HG03442 (cell line): ENCODE data around the gene PRKG1.

Source experiments
- ATAC-seq: cut with Tn5 transposase; IDR thresholded peaks from one replicate; pipeline ENCODE4 v1.9.1; 2021; ENCODE audit warnings: mild to moderate bottlenecking, moderate library complexity; ENCODE audit not compliant: unreplicated experiment

The PRKG1 gene

DNA sequence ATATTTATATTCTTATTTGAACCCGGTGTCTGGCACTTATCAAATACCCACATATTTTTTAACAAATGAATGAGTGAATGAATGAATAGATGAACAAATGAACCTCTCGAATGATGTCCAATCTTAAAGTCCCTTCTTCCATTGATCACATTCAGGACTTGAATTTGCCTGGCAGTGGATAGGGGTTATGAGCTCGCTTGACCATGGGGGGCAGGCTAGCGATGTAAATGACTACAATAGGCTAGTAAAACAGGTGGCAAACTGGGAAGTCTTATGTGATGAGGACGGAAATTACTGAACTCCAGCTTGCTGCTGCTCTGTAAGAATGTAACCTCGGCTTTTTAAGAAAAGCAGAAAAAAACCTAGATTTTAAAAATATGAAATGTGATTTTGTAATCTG lies 992.1 kb downstream of the PRKG1 start:
- ATAC-seq, result no peak

DNA sequence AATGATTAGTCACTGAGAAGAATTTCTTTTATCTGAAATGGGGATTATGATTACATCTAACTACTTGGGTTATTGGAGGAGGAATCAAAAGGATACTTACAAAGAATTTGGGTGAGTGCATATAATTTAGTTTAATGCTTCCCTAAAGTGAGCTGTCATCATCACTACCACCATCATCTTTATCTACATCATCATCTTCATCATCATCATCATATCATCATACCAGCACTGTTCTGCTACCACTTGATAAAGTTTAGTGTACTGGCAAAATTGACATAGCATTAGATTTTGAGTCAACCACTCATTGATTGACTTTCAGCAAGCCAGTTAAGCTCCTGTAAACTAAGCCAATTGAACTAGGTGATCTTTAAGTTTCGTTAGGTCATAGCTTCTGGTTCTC lies 994.2 kb downstream of the PRKG1 start:
- no peak for ATAC-seq

DNA sequence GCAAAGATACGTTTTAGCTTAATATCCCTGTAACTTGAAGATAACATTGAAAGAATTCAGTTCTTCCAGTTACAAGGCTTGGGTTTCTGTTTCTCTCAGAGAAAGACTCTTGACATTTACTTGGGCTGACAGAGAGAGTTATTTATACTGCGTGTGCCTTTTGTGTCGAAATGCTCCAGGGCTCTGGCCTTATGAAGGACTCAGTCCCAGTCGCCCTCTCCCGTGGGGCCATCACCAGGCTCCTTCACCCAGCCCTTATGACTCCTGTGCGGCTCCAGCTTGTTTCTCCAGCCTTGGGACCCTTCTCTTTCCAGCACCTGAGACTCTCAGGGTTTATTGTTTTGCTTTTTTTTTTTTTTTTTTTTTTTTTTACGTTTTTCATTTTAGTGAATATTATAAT lies 997.5 kb downstream of the PRKG1 start:
- no peak for ATAC-seq

DNA sequence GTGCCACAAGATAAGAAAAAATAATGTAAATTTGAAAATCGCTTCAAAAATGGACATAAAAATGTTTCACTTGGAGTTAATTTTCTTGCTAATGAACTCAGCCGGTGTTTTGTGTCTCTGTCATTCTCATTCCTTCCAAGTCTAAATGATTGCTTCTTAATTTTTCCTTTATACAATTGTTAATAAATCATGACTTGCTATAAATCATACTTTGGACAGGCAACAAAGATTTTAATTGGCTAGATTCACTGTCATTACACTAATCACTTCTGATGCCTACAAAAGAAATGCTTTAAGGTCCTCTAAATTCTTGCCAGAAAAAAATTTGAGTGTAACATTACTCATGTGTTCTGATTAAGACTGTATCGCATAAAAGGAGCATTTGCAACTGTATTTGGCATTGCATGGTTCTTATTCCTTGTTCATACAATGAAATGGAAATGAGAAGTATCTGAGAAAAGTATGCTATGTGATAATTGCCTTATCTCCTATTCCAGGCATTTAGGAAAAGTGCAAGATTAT lies 1000.3 kb downstream of the PRKG1 start:
- no peak for ATAC-seq

DNA sequence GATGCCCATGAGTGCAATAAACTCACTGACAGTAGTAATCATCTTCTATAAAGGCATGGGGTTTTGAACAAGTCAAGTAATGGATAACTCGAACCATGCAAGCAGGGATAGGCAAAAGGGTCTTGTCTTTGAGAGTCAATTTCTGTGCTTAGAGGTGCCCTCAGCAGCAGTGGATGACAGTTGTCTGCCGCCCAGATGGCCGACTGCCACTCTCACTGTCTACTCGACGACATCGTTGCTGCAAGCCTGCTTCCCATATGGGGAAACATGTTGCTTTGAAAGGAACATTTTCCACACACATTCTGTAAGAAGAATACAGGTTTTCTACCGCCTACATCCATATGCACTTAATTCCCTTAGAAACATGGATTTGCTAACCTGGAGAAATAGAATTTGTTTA lies 1003.5 kb downstream of the PRKG1 start:
- no peak for ATAC-seq

DNA sequence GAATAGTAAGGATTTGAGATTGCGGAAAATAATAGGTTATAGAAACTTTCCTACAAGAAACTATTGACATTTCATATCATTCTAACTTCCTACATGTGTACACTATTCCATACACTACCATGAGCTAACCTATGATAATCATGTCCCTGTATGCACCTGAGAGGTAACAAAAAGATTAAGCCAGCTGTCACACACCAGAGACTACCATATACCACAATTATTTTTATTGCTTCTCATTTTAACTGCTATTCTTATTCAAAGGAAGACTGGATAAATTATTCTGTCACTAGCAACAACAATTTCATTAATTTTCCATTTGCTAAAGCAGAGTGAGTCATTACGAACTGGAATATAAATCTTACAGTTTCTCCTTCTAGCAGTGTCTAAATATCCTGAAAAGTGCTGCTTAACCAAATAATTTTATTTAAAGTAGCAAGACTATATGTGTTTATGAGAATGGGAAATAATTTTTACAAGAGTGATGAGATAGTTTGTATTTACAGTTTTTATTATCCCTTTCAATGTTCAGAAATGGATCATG lies 1004.2 kb downstream of the PRKG1 start:
- no peak for ATAC-seq

DNA sequence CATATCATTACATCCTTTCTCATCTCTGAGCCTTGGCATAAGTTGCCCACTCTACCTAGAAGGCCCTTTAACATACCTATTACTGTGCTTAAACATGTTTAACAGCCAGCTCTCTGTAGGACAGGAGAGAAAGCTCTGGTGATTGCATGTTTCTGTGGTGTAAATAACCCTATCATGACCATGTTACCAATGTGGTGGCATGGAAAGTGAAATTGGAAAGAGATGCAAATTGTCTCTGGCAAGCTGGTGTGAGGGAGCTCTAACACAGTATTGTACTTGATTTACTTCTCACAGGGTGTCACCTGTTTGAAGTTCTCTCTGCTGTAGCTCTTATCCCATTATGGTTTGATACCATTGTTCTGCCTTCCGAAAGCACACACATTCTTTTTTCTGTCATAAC lies 1008.0 kb downstream of the PRKG1 start:
- peak; percentile 67 for ATAC-seq

DNA sequence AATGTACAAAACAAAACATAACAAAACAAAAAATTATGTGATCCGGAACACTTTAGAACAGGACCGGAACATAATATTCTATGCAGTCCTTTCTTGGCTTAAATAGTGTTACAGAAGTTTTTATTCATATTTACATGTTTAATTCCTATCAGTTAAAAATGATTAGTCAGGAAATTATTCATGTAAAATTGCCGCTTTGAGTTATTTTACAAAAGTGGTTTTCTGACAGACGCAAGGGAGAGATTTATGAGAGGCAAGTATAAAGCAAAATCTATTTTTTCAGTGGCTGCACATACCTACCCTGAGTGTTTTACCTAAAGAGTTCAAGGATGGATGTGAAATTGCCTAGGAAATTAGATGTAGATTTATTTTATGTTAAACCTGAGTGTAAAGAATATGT lies 1009.1 kb downstream of the PRKG1 start:
- no peak for ATAC-seq

DNA sequence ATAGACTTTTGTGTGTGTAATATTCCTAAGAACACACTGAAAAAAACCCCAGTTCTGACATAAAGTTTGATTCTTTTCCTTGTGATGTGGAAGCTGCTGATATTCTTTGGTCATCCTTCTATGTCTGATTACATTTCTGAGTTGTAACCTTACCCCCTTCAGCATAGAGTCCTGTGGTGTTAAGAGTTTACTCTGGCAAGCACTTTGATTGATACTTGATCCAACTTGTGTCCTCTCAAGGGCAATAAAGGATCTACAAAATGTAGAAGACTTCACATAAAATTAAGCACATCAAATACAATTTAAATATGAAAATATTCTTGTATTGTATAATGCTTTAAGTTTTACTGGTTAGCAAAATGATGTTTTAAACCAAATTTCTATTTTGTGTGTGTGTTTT lies 1018.1 kb downstream of the PRKG1 start:
- ATAC-seq, result no peak

DNA sequence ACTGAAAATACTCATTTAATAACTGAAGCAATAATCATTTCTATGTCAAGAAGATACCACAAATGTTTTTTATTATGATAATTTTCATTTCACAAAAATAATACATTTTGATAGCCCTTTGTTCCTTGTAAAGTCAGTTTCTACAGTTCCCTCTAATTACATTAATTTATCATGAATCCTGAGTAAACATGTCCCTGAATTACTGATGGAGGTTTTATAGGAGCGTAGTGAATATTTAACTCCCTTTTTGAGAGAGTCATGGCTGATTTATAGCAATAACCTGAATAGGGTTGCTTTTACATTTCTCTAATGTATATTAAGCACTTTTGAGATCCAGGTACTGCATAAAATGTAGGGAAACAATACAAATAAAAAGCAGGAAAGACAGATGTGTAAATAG lies 1023.8 kb downstream of the PRKG1 start:
- no peak for ATAC-seq

DNA sequence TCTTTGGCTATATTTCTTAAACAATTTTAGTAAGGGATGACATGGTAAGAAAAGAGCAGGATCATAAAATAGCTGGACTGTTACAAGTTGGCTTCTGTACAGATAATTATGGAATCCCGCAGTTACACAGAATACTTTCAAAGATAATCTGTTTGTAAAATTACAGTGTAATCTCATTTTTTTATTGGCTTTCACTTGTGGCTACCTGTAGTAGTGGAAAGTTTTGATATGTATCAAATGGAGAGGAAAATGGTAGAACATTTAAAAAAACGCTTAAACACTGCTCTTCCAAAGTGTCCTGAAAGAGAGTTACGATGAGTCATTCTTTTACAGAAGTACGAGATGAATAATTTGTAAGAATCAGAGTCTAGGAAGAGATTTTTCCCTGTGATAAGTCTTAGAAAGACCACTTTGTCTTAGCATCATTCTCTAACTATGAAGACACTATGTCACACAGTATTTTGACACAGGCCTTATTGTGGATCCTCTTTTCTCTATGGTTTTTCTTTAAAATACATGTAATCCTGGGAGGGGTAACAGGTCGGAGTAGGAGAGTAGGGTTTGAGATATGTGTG lies 1024.8 kb downstream of the PRKG1 start:
- no peak for ATAC-seq

DNA sequence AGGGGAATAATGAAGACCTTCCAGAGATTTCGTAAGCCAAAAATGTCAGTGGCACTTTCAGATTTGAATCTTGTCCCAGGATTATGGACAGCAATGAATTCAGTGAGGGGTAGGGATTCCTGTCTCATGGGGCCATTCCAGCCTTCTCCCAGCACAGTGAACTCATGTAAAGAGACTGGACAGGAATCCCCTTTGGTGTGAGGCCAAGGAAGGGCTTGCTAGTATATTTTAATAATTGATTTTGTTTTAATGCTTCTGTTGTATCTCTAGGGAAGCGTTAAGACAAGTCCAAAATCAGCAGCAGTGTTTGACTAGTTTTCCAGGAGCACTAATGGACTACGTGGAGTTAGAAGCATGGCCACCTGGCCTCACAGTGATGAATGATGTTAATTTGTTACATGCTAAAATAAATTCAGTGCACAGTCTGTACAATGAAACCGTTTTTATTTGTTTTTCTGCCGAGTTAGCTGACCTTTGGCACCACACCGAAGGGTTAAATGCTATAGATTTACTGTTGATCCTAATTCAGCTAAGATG lies 1025.8 kb downstream of the PRKG1 start:
- ATAC-seq, result no peak

DNA sequence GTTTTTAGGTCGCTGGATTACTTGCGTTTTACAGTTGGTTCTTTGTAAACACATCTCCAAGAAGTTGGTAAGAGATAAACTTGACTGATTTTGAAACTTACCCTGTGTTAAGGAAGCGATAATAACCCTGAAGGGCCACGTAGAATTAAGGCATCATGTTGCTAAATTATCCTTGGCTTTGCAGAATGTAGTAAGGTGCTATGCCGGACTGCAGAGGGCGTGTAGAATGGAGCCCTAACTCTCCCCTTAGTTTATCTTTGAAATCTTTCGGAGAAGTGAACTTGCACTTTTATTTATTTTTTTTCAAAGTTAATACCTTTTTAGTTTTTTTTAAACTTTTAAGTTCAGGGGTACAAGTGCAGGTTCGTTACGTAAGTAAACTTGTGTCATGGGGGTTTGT lies 1031.0 kb downstream of the PRKG1 start:
- no peak for ATAC-seq

DNA sequence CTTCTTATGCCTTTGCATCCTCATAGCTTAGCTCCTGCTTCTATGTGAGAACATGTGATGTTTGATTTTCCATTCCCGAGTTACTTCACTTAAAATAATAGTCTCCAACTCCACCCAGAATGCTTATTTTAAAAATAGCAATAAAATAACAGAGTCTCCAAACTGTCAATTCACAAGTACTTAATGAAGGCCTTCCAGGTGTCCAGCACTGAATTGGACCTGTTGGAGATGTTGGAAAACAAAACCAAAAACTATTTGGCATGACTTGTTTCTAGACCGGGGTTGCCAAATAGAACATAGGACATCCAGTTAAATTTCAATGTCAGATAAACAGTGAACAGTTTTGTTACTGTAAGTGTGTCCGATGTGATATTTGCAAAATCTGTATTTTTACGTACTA lies 1031.7 kb downstream of the PRKG1 start:
- ATAC-seq, result no peak

DNA sequence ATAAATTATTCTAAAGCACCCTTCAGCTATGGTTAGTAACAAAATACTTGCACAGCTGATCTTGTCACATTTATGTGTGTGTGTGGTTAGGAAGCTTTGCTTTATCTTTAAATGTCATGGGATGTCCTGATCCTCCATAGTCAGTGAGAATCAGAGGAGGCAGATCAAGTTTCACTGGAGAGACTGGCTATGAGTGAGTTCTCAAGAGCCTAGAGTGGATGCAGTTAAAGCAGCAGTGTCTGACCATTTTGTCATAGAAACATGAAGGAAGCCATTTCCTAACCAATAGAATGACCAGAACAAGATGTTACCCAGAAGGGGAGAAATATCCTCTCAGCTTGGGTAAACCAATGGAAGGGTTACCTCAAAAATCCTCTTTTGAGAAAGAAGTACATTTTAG lies 1032.6 kb downstream of the PRKG1 start:
- ATAC-seq, result no peak

DNA sequence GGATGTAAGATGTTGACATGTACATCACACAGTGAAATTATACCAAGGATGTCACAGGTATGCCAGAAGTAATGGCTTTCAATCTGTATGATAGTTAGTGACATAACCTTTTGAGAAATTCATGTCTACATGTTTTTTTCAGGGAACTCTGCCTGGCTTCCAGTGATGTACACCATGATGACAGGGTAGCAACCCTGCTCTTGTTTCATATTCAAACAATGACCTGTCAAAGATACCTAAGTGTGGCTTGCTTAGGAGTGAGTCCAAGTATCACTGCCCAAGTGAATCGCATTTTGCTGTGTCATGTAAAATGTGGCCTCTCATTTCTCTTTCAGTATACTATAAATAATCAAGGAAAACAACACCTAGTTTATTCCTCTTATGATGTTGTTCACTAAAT lies 1033.9 kb downstream of the PRKG1 start:
- no peak for ATAC-seq

DNA sequence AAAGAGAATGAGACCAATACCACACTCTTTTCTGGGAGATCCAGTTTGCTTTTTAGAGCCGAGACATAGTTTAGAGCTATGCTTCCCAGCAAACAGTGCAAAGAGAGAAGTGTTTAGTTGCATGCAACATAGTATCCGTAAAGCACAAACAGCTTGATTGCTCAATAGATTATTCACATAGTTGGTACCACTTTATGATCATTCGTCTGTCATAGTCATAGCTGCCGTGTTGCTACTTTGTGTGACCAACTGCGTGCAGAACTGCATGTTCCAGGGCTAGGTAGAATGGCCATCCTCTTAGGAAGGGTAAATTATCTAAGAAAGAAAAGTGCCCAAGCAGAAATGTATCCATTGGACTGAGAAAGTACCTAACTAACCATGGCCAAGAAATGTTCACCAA lies 1036.3 kb downstream of the PRKG1 start:
- ATAC-seq, result no peak

DNA sequence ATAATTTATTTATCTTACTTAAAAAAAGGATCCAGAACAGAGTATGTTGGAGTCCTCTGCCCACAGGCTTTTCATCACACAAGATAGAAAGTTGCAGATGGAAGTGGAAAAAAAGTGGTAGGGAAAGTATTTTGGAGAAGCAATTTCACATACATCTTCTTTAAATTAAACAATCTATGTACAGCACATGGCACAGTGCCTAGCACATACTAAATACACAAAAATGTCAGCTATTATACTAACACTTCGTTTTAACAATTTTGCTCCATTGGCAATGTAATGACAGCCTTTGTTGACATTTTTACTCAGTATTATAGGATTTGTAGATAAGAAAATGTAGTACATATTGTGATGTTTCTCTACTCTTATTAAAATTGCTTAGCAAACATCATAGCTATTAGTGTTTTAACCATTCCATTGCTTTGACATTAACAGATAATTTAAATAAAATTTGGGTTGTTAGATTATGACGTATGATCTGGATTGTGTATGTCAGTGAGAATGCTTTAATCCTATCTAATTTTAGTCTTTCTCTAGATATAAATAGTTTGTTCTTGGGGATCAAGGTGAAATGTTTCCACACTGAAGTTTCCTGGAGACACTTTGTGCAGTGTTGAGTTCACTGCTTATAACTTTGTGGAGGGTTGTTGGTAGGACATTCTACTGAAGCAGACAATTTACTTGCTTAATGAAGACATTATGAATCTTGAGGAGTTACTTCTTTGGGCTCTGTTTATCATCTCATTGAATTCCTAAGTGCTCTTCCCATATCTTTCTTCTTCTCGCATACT lies 1037.0 kb downstream of the PRKG1 start:
- no peak for ATAC-seq

DNA sequence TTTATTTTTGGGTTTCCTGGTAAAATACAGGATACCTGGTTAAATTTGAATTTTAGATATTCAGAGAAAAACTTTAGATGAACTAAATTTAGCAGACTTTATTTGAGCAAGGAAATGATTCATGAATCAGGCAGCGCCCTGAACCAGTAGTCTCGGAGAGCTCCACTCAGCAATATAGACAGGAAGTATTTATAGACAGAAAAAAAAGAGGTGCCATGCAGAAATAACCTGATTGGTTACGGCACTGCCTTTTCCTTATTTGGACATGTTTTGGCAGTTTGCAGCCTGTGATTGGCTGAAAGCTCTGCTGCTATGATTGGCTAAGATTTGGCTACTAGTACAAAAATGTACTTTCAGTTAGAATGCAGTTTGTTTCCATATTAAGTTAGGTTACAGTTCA lies 1041.5 kb downstream of the PRKG1 start:
- no peak for ATAC-seq

DNA sequence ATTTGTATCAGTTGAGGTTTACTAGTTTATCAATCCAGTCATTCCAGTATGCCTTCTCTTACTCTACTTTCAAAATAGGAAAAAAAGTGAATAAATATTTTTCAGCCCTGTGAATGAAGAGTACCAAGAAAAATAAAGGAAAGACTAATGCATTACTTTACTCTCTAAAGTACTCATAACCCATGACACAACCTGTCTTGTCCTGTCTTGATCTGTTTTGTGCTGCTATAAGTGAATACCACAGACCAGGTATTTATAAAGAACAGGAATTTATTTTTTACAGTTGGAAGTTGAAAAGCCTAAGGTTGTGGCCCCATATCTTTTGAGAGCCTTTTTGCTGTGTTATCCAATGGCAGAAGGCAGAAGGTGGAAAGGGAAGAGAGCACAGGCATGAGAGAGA lies 1045.2 kb downstream of the PRKG1 start:
- no peak for ATAC-seq

DNA sequence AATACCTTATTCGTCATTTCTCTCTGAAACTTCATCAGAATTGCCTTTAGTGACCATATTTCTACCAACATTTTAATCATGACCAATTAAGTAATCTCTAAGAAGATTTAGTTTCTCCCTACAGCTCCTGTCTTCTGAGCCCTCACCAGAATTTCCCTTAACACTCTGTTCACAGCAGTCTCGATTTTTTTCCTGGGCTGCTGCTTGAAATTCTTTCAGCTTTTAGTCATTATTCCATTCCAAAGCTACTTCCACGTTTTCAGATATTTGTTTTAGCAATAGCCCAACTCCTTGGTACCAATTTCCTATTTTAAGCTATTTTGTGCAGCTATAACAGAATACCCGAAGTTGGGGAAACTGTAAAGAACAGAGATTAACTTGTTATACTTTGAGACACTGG lies 1047.4 kb downstream of the PRKG1 start:
- ATAC-seq, result no peak

DNA sequence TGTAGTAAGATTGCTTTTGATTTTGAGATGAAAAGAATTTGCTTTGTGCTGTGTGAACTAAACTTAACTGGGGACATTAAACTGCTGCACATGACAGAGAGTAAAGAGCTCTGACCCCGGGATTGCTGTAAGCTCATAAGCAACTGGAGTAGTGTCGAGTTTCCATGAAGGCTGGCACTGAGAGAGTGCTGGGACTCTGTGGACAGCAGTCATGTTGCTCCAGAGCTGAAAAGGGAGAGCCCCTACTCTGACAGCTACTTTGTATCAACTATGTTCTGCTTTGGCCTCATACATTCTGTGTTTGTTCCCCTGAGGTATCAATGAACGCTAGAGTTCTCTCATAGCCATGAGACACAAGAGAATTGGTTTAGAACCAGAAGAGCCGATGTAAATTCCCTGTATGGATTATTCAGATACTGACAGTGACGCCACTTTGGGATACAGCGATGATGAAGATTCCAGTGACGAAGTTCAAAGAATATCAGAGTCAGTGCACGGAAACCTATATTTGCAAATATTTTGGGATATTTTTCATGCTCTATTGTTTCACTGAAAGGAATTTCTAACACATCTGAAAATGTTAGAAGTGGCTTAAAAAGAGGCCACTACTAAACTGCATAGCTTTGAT lies 1053.9 kb downstream of the PRKG1 start:
- no peak for ATAC-seq
